ENCODE measurements around the gene PTPRE. TPM values are rescaled to one million over a fixed set of nuclear protein-coding genes. Genes with fewer than 3 reads are reported as not detected.

PTPRE gene
- total RNA-seq, 1 donor: 0.09 TPM

DNA sequence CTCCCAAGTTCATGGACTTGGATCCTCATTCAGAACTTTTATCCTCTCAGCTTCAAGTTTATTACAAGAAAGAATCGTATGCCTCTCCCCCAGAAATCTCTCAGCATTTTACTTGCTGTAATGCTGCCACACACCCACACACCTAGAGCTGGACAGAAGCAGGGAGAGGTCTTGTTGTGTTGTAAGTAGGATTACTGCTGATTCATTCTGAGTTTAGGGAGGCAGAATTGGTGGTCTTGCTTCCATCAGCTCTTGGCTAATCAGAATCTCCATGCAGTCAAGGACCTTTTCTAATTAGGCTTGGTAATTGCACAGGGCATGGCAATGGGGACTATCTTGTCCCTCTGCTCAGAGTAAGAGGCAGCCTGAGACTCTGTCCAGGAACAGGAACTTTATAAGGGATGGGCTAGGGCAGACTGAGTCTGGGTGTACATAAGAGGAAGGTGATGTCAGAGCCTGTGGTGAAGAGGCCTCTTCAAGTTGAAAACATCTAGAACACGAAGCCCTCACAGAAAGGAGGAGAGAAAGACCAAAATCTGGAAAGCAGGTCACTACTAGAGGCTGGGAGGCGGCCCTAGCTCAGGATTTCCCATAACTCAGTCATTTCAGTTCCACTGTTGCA lies 7.0 kb upstream of the PTPRE start:
- H3K4me3 ChIP-seq (ENCODE audit: low read depth, low read length): no peak overlapping the region
- no peak for DNase-seq (ENCODE audit: low read depth)
- TF ChIP-seq, protein P1, sequence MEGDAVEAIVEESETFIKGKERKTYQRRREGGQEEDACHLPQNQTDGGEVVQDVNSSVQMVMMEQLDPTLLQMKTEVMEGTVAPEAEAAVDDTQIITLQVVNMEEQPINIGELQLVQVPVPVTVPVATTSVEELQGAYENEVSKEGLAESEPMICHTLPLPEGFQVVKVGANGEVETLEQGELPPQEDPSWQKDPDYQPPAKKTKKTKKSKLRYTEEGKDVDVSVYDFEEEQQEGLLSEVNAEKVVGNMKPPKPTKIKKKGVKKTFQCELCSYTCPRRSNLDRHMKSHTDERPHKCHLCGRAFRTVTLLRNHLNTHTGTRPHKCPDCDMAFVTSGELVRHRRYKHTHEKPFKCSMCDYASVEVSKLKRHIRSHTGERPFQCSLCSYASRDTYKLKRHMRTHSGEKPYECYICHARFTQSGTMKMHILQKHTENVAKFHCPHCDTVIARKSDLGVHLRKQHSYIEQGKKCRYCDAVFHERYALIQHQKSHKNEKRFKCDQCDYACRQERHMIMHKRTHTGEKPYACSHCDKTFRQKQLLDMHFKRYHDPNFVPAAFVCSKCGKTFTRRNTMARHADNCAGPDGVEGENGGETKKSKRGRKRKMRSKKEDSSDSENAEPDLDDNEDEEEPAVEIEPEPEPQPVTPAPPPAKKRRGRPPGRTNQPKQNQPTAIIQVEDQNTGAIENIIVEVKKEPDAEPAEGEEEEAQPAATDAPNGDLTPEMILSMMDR (IDR thresholded peaks at IDR 0.05; ENCODE audit: insufficient read depth, low read length): no peak

DNA sequence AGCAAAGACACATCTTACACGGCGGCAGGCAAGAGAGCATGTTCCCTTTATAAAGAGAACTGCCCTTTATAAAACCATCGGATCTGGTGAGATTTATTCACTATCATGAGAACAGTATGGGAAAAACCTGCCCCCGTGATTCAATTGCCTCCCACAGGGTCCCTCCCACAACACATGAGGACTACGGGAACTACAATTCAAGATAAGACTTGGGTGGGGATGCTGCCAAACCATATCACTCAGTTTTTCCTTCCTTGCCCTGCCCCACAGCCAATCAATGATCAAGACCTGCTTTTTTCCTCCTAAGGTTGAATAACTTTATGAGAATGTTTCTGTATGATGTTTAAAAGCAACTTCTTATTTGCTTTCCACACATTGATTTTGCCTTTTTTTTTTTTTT lies 3.1 kb upstream of the PTPRE start:
- DNase-seq (ENCODE audit: low read depth): no peak
- no peak overlapping the region for H3K4me3 ChIP-seq (ENCODE audit: low read depth, low read length)
- TF ChIP-seq, protein P1 (IDR thresholded peaks at IDR 0.05; ENCODE audit: insufficient read depth, low read length): no peak

DNA sequence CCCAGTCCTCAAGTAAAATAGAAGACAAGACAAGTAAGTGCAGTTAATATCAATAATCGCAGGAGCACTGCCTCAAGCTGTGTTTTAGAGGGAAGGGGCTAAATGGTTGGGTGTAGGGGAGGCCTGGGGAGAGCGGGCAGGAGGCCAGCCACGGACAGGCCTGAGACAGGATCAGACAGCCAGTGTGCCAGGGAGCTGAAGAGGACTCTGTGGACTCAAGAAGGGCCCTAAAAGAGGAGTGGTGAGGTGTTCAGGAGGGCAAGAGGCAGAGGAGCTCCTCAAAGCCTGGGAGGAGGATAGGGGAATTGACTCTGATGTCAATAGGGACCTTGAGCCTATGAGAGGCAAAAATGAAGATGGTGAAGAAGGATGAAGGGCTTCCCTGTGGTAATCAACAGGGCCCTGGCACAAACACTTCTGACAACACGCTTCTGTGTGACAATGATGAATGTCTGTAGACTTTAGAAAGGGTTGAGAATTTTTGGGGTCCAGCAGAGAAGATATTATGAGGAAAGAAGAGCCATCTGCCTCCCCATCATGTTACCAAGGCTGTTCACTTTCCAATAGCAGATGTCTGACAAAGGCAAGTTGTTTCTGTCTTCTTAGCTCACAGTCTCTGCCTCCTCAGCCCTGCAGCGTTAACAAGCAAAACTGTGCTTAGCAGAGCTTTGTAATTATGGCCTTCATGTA lies 2.4 kb upstream of the PTPRE start:
- no peak for DNase-seq (ENCODE audit: low read depth)
- H3K4me3 ChIP-seq (ENCODE audit: low read depth, low read length): no peak overlapping the region
- TF ChIP-seq, protein P1 (IDR thresholded peaks at IDR 0.05; ENCODE audit: insufficient read depth, low read length): no peak

DNA sequence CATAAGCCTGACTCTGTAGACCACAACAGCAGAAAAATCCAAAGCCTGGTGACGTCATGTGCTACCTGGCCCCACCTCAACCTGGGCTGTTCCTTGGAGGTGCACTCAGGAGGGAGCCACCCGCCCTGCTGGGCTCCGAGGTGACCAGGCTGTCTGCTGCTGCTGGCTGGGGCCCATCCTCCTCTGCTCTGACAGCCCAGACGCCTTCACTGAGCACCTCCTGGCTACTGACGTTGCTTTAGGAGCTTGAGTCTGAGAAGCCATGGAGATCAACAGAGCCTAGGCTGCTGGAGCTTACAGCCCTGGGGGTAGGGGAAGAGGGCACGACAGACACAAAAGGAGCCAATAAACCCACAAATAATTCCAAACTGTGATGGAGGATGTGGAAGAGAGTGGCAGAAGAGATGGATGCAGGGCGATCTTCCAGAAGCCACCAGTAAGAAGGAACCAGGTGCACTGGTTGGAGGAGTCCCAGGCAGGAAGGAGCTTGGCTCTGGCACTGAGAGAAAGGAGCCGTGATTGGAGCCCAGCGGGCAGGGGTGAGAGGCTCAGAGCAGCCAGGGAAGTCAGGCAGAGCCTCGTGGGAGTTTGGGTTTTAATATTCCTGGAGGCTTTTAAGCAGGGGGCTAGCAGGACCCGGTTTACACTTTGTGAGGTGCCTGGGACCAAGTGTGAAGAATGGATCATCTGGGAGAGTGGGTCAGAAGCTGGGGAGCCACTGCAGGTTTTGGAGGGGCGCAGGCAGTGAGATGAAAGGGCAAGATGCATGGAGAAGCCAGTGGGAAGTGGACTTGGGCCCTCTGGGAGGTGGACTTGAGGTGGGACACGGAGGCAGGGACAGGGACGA lies 1.7 kb upstream of the PTPRE start:
- no peak overlapping the region for H3K4me3 ChIP-seq (ENCODE audit: low read depth, low read length)
- DNase-seq (ENCODE audit: low read depth): no peak
- TF ChIP-seq, protein P1 (IDR thresholded peaks at IDR 0.05; ENCODE audit: insufficient read depth, low read length): no peak

DNA sequence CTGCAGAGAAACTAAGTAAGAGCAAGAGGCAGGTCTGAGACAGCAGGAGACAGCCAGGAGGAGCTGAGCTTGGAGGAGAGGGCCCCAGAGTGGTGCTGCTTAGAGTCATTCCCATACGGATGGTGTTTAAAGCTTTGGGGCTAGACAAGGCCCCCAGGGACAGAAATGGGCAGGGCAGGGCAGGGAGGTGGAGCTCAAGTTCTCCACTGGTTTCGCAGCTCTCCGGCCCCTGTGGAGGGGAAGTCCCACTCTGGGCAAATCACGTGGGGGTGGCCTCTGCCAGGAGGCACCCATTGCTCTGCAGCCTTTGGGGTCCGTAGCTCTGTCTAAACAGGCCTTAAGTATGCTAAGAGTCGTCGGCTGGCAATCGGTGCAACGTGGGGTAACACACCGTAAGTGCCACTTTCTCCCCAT lies 1.0 kb upstream of the PTPRE start:
- no peak for DNase-seq (ENCODE audit: low read depth)
- TF ChIP-seq, protein P1 (IDR thresholded peaks at IDR 0.05; ENCODE audit: insufficient read depth, low read length): no peak
- no peak overlapping the region for H3K4me3 ChIP-seq (ENCODE audit: low read depth, low read length)

DNA sequence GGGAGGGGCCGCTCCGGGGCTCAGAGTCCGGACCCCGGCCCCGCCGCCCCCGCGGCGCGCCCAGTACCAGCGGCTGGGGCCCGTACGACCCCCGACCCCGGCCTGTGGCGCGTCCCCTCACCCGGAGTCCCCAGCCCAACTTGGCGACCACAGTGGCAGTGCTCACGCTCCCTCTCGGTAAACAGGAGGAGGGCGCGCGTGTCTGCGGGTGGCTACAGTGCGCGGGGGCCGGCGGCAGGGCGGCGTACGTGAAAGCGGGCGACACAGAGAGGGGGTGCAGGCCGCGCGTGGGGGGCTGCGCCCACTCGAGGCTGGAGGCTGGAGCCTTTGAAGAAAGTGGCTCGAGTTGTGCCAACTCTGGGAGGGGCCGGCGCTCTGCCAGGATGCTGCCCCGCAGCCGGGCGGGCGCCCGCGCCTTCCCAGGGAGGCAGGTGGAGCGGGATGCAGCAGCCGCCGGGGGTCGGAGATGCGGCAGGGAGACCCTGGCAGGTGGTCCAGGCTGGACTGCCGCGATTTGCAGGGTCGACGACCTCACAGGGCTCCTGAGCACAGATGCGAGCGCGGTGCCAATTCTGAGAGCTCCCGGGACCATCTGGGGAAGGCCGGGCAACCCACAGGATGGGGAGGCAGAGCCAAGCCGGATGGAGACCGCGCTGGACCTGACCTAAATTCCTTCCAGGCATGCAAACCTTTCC lies 655 bp downstream of the PTPRE start:
- peak overlapping the region; percentile 48 for H3K4me3 ChIP-seq (ENCODE audit: low read depth, low read length)
- DNase-seq (ENCODE audit: low read depth): peak; percentile 32
- TF ChIP-seq, protein P1 (IDR thresholded peaks at IDR 0.05; ENCODE audit: insufficient read depth, low read length): no peak

Data from fibroblast of the aortic adventitia (primary cell).